ENCODE measurements around the gene FAM3C. TPM values are rescaled to one million over a fixed set of nuclear protein-coding genes. Genes with fewer than 3 reads are reported as not detected.

Gene FAM3C
- total RNA-seq, 1 donor from 2014 or later: 42.6 TPM

DNA sequence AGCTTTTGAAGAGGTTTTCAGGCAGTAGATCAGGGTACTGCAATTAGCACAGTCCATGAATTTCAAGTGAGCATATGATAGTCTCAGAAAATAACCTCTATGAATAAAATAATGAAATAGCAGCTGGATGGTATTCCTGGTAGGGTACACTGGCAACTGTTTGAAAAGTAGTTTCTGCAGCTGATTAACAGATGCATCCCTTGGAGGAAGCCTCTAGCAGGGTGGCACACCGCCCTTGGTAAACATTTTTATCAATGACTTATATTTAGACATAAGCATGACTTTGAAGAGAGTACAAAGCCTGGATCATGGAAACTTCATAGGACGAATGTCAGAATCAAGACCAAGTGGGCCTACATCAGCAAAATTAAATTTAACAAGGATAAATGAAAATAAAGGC is 40.5 kb downstream of the FAM3C start:
- Histone ChIP-seq H3K27me3 (ENCODE audit: control insufficient read depth, insufficient read depth, low read length) (no peaks in the 10 kb centered on the region), H3K36me3 (ENCODE audit: control insufficient read depth, insufficient read depth, low read length) (peaks cover 1% of the 10 kb centered on the region), H3K4me3 (ENCODE audit: low read depth, low read length) (no peak overlapping the region)
- FAIRE-seq (no peak), DNase-seq (ENCODE audit: low read depth) (no peak)
- TF ChIP-seq, protein P1, sequence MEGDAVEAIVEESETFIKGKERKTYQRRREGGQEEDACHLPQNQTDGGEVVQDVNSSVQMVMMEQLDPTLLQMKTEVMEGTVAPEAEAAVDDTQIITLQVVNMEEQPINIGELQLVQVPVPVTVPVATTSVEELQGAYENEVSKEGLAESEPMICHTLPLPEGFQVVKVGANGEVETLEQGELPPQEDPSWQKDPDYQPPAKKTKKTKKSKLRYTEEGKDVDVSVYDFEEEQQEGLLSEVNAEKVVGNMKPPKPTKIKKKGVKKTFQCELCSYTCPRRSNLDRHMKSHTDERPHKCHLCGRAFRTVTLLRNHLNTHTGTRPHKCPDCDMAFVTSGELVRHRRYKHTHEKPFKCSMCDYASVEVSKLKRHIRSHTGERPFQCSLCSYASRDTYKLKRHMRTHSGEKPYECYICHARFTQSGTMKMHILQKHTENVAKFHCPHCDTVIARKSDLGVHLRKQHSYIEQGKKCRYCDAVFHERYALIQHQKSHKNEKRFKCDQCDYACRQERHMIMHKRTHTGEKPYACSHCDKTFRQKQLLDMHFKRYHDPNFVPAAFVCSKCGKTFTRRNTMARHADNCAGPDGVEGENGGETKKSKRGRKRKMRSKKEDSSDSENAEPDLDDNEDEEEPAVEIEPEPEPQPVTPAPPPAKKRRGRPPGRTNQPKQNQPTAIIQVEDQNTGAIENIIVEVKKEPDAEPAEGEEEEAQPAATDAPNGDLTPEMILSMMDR (IDR thresholded peaks at IDR 0.05; ENCODE audit: insufficient read depth, low read length, severe bottlenecking): no peak

DNA sequence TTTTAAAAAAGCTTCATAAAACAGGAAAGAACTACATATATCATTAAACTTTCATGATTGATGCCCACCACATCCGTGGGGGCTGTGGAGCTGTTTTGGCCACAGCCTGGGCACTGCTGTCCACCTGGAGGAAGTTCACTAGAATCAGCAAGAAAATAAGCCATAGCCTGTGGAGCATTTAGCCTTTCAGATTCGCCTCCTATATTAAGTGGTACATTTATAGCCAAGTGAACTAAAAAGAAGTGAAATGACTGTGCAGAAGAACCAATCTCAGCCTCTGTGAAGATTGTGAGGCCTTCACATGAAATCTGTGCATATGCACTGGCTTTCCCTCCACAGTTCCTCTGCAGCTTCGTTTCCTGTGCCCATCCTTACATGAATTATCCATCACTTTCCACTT is 43.8 kb downstream of the FAM3C start:
- H3K36me3 ChIP-seq (ENCODE audit: control insufficient read depth, insufficient read depth, low read length): peaks cover 1% of the 10 kb centered on the region
- DNase-seq (ENCODE audit: low read depth): no peak
- no peak overlapping the region for H3K4me3 ChIP-seq (ENCODE audit: low read depth, low read length)
- H3K27me3 ChIP-seq (ENCODE audit: control insufficient read depth, insufficient read depth, low read length): no peaks in the 10 kb centered on the region
- no peak for FAIRE-seq
- TF ChIP-seq, protein P1 (IDR thresholded peaks at IDR 0.05; ENCODE audit: insufficient read depth, low read length, severe bottlenecking): no peak

DNA sequence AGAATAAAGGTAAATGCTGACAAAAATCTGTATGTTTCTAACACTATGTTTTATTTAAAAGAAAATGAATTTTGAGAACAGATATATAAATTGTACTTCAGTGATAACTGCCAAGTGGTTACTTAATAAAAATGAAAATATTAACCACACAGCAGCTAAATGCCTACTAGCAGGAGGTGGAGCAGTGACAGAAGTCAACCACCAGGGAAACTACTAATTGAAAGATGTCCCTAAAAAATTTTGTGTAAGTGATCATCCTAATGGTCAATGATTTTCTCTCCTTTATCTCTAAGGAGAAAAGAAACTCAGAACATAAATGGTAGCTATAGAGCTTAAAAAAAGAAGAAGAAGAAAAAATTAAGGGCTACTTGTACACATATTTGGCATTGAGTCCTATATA is 44.4 kb downstream of the FAM3C start:
- no peak for DNase-seq (ENCODE audit: low read depth)
- Histone ChIP-seq H3K27me3 (ENCODE audit: control insufficient read depth, insufficient read depth, low read length) (no peaks in the 10 kb centered on the region), H3K4me3 (ENCODE audit: low read depth, low read length) (no peak overlapping the region), H3K36me3 (ENCODE audit: control insufficient read depth, insufficient read depth, low read length) (peaks cover 1% of the 10 kb centered on the region)
- no peak for FAIRE-seq
- TF ChIP-seq, protein P1 (IDR thresholded peaks at IDR 0.05; ENCODE audit: insufficient read depth, low read length, severe bottlenecking): no peak

GRCh38 chr7:121344497-121344896 is 51.6 kb downstream of the FAM3C start:
- Histone ChIP-seq H3K27me3 (ENCODE audit: control insufficient read depth, insufficient read depth, low read length) (no peaks in the 10 kb centered on the region), H3K36me3 (ENCODE audit: control insufficient read depth, insufficient read depth, low read length) (peaks cover 3% of the 10 kb centered on the region), H3K4me3 (ENCODE audit: low read depth, low read length) (no peak overlapping the region)
- TF ChIP-seq, protein P1 (IDR thresholded peaks at IDR 0.05; ENCODE audit: insufficient read depth, low read length, severe bottlenecking): no peak
- DNase-seq (ENCODE audit: low read depth): no peak
- no peak for FAIRE-seq

DNA sequence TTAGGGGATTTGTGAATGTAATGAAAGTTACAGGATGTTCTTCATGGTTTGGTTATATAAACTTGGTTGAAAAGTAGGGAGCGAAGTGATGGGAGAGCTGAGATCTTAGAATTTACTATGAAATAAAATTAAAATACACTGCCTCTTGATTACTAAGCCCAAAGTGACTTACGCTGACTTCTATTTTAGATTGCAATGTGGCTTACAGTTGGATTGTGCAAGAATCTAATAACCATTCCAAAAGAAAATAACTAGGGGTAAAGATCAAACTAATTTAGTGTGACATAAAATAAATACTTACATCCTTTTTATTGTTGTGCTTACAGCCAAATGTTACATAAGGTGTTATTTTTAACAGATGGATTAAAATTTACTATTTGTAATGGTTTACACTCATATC is 52.0 kb downstream of the FAM3C start:
- TF ChIP-seq, protein P1 (IDR thresholded peaks at IDR 0.05; ENCODE audit: insufficient read depth, low read length, severe bottlenecking): no peak
- peaks cover 3% of the 10 kb centered on the region for H3K36me3 ChIP-seq (ENCODE audit: control insufficient read depth, insufficient read depth, low read length)
- H3K4me3 ChIP-seq (ENCODE audit: low read depth, low read length): no peak overlapping the region
- FAIRE-seq (no peak), DNase-seq (ENCODE audit: low read depth) (no peak)
- no peaks in the 10 kb centered on the region for H3K27me3 ChIP-seq (ENCODE audit: control insufficient read depth, insufficient read depth, low read length)

GRCh38 chr7:121343302-121343701 is 52.8 kb downstream of the FAM3C start:
- H3K36me3 ChIP-seq (ENCODE audit: control insufficient read depth, insufficient read depth, low read length): peaks cover 3% of the 10 kb centered on the region
- no peak overlapping the region for H3K4me3 ChIP-seq (ENCODE audit: low read depth, low read length)
- FAIRE-seq: no peak
- TF ChIP-seq, protein P1 (IDR thresholded peaks at IDR 0.05; ENCODE audit: insufficient read depth, low read length, severe bottlenecking): no peak
- H3K27me3 ChIP-seq (ENCODE audit: control insufficient read depth, insufficient read depth, low read length): no peaks in the 10 kb centered on the region
- peak; percentile 11 for DNase-seq (ENCODE audit: low read depth)
